IMR-90 (cell line): ENCODE results near the gene MEGF11. TPM values are rescaled to one million over a fixed set of nuclear protein-coding genes. Genes with fewer than 3 reads are reported as not detected.

Experiments
- ATAC-seq: fragments of 200-7000 bp; cut with Tn5 transposase; 2 replicates; pipeline ENCODE4 v1.9.1; 2020; ENCODE audit warnings: low read depth, mild to moderate bottlenecking, moderate library complexity
- BruUV-seq: library from RNA; stranded (reverse); fragments of 400-500 nt; replicated peaks from 2 replicates; lab custom pipeline; 2021; lab: Mats Ljungman, UMichigan
- CTCF ChIA-PET: fragments of 300-600 bp; formaldehyde crosslinking; extraction: SDS; loops from one replicate; lab custom pipeline; 2021; ENCODE audit warnings: antibody characterized with exemption; lab: Yijun Ruan, JAX
- POLR2A ChIA-PET: fragments of 300-600 bp; sonication (Branson Sonifier 250); formaldehyde crosslinking; loops from one replicate; lab custom pipeline; 2022; ENCODE audit warnings: antibody characterized with exemption; ENCODE audit not compliant: unreplicated experiment; lab: Charles Lee
- DNase-seq: peaks from one replicate; pipeline ENCODE4 v3.0.0; 2013
- H2AFZ ChIP-seq: replicated peaks from 2 replicates; pipeline ENCODE3; 2013; ENCODE audit warnings: low read length, mild to moderate bottlenecking; ENCODE audit not compliant: poor library complexity
- H2AK5ac ChIP-seq: 2 replicates; pipeline ENCODE4 v1.6.1; 2013; ENCODE audit warnings: low read depth, low read length, inconsistent platforms
- H2AK9ac ChIP-seq: replicated peaks from 2 replicates; pipeline ENCODE3; 2013; ENCODE audit warnings: mild to moderate bottlenecking, low read depth, low read length, moderate library complexity; ENCODE audit not compliant: poor library complexity
- H2BK120ac ChIP-seq: 2 replicates; pipeline ENCODE4 v1.6.1; 2013; ENCODE audit warnings: low read depth, low read length, inconsistent platforms
- H2BK15ac ChIP-seq: 3 replicates; pipeline ENCODE4 v1.6.1; 2013; ENCODE audit warnings: low read depth, low read length, inconsistent platforms
- H2BK20ac ChIP-seq: 2 replicates; pipeline ENCODE4 v1.6.1; 2013; ENCODE audit warnings: low read depth, mild to moderate bottlenecking, inconsistent platforms, low read length, moderate library complexity
- H2BK5ac ChIP-seq: 2 replicates; pipeline ENCODE4 v1.6.1; 2013; ENCODE audit warnings: mild to moderate bottlenecking, low read depth, low read length, inconsistent platforms; ENCODE audit not compliant: poor library complexity, severe bottlenecking
- H3K14ac ChIP-seq: replicated peaks from 2 replicates; pipeline ENCODE4 v1.6.1; 2013; ENCODE audit warnings: low read depth, low read length, inconsistent platforms
- H3K18ac ChIP-seq: 2 replicates; pipeline ENCODE4 v1.6.1; 2013; ENCODE audit warnings: low read depth, low read length, control low read depth
- H3K23ac ChIP-seq: 2 replicates; pipeline ENCODE4 v1.6.1; 2013; ENCODE audit warnings: low read depth, low read length, inconsistent platforms
- H3K27ac ChIP-seq: 2 replicates; pipeline ENCODE4 v1.5.1; 2013; ENCODE audit warnings: mild to moderate bottlenecking, control low read depth, low read length; ENCODE audit not compliant: insufficient read depth
- H3K27me3 ChIP-seq: 2 replicates; pipeline ENCODE4 v1.6.1; 2013; ENCODE audit warnings: low read length; ENCODE audit not compliant: control insufficient read depth, insufficient read depth
- H3K36me3 ChIP-seq: 2 replicates; pipeline ENCODE4 v1.6.1; 2013; ENCODE audit warnings: low read length, mixed read lengths; ENCODE audit not compliant: control insufficient read depth, insufficient read depth
- H3K4ac ChIP-seq: 2 replicates; pipeline ENCODE4 v1.6.1; 2013; ENCODE audit warnings: low read depth, low read length, inconsistent platforms
- H3K4me1 ChIP-seq: 2 replicates; pipeline ENCODE4 v1.6.1; 2013; ENCODE audit warnings: low read length, mixed read lengths; ENCODE audit not compliant: control insufficient read depth, insufficient read depth
- H3K4me2 ChIP-seq: 2 replicates; pipeline ENCODE4 v1.6.1; 2013; ENCODE audit warnings: low read depth, mild to moderate bottlenecking, control low read depth, low read length, moderate library complexity
- H3K4me3 ChIP-seq: 2 replicates; pipeline ENCODE4 v1.5.1; 2013; ENCODE audit warnings: low read depth, mild to moderate bottlenecking, control low read depth, low read length, moderate library complexity; ENCODE audit not compliant: insufficient read depth
- H3K56ac ChIP-seq: 2 replicates; pipeline ENCODE4 v1.6.1; 2013; ENCODE audit warnings: low read length, inconsistent platforms; ENCODE audit not compliant: insufficient read depth; ENCODE audit errors: extremely low read depth
- H3K79me1 ChIP-seq, 2 experiments: 2 replicates each; pipeline ENCODE4 v1.6.1; 2013; ENCODE audit warnings: low read length in 2 of 2, inconsistent platforms in 1 of 2, low read depth in 1 of 2
- H3K9ac ChIP-seq: 2 replicates; pipeline ENCODE4 v1.6.1; 2013; ENCODE audit warnings: low read depth, low read length, control low read depth
- H3K9me1 ChIP-seq: 2 replicates; pipeline ENCODE4 v1.6.1; 2013; ENCODE audit warnings: low read length, inconsistent platforms; ENCODE audit not compliant: insufficient read depth
- H3K9me3 ChIP-seq: 2 replicates; pipeline ENCODE4 v1.6.1; 2013; ENCODE audit warnings: low read length; ENCODE audit not compliant: control insufficient read depth, insufficient read depth
- H4K20me1 ChIP-seq: 2 replicates; pipeline ENCODE4 v1.6.1; 2013; ENCODE audit warnings: low read length, inconsistent platforms; ENCODE audit not compliant: insufficient read depth
- H4K5ac ChIP-seq: 2 replicates; pipeline ENCODE4 v1.6.1; 2013; ENCODE audit warnings: mild to moderate bottlenecking, low read depth, low read length, control low read depth
- H4K8ac ChIP-seq, 2 experiments: 2 replicates each; pipeline ENCODE4 v1.6.1; 2013; ENCODE audit warnings: low read depth in 2 of 2, low read length in 2 of 2, control low read depth in 1 of 2, inconsistent platforms in 1 of 2
- H4K91ac ChIP-seq: 2 replicates; pipeline ENCODE4 v1.6.1; 2013; ENCODE audit warnings: low read depth, low read length, inconsistent platforms; ENCODE audit not compliant: insufficient read depth
- BHLHE40 ChIP-seq: fragments of 150-350 bp; IDR thresholded peaks from 2 replicates; pipeline ENCODE4 v1.6.1; 2016; ENCODE audit warnings: mild to moderate bottlenecking, low read depth, low read length
- FOS ChIP-seq: fragments of 150-350 bp; IDR thresholded peaks from 2 replicates; pipeline ENCODE4 v1.6.1; 2016; ENCODE audit warnings: low read depth, low read length
- MAFK ChIP-seq: IDR thresholded peaks from 2 replicates; pipeline ENCODE4 v1.6.1; 2012; ENCODE audit warnings: low read depth, low read length, improper control_type of control experiment
- NFE2L2 ChIP-seq: fragments of 150-350 bp; IDR thresholded peaks from 2 replicates; pipeline ENCODE4 v1.6.1; 2016; ENCODE audit warnings: low read depth, mild to moderate bottlenecking, low read length
- RAD21 ChIP-seq: IDR thresholded peaks from 2 replicates; pipeline ENCODE4 v1.6.1; 2012; ENCODE audit warnings: low read length, improper control_type of control experiment
- RCOR1 ChIP-seq: IDR thresholded peaks from 2 replicates; pipeline ENCODE4 v1.6.1; 2012; ENCODE audit warnings: mild to moderate bottlenecking, low read length, improper control_type of control experiment; ENCODE audit not compliant: insufficient replicate concordance
- RFX5 ChIP-seq: IDR thresholded peaks from 2 replicates; pipeline ENCODE4 v1.8.0; 2012; ENCODE audit warnings: low read depth, mild to moderate bottlenecking, low read length, moderate library complexity
- SMC3 ChIP-seq: fragments of 150-350 bp; IDR thresholded peaks from 2 replicates; pipeline ENCODE4 v1.6.1; 2016; ENCODE audit warnings: low read depth, mild to moderate bottlenecking, antibody characterized with exemption, low read length, moderate library complexity
- WGBS, 2 experiments: methylation state at CpG; one replicate each; pipeline versions ENCODE4 v1.1.5 to v1.1.7; 2013; ENCODE audit warnings: missing lambda C conversion rate in 2 of 2; ENCODE audit not compliant: insufficient read length in 1 of 2; ENCODE audit errors: extremely low coverage in 2 of 2; 5-methylcytosine and 5-hydroxymethylcytosine counted together
- dilution Hi-C: fragments of 300-500 bp; cut with HindIII; formaldehyde crosslinking; loops from one replicate; pipeline ENCODE4 v1.14.3; 2018; ENCODE audit warnings: low sequenced_read_pairs; ENCODE audit not compliant: unreplicated experiment
- in situ Hi-C: fragments of 300-500 bp; cut with MboI; formaldehyde crosslinking; loops from 3 replicates; pipeline ENCODE4 v1.14.3; 2019; ENCODE audit warnings: low sequenced_read_pairs, inconsistent platforms, mixed read lengths
- intact Hi-C: fragments of 100-400 bp; cut with micrococcal nuclease; formaldehyde crosslinking; loops from 2 replicates; pipeline ENCODE4 v1.10.0; 2022
- polyA plus RNA-seq, 3 experiments: library from polyadenylated mRNA; depleted of rRNA; stranded (reverse); fragments of >200 nt; gene quantifications; 2 replicates each; pipeline ENCODE4 v1.2.3, GENCODE V29; 2012; ENCODE audit warnings: low replicate concordance in 1 of 3
- total RNA-seq: library from RNA; depleted of rRNA; stranded (reverse); fragments of >200 nt; gene quantifications from 2 replicates; pipeline ENCODE4 v1.2.3, GENCODE V29; 2012
- TF ChIP-seq, protein P1 (sequence below): conservative IDR thresholded peaks from 2 replicates; pipeline ENCODE4 v1.5.1; 2012; ENCODE audit warnings: mild to moderate bottlenecking, low read depth, low read length, improper control_type of control experiment
- TF ChIP-seq, protein P2 (sequence below): fragments of 150-350 bp; IDR thresholded peaks from 2 replicates; pipeline ENCODE4 v1.6.1; 2017; ENCODE audit warnings: mild to moderate bottlenecking, antibody characterized with exemption, low read length, low read depth

The MEGF11 gene
- total and polyA plus RNA-seq, 2 of the 4 experiments (the other 2 are of a cell fraction) = not detected

DNA sequence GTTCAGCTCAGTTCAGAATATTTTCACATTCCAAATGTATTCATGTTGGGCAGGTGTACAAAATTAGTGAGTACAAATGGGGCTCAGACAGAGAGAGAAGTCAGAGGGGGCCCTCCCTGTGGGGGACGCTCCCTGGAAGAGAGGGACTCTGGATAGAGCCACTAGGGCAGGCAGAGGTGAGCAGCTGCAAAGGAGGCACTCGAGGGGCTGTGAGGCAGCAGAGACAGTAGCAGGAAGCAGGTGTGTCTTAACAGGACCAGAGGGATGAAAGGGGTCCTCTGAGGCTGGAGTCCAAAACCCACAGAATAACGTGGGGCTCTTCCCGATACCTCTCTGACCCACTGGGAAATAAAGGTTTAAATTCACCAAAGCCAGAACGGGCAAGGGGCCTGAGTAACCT, 127.1 kb downstream of the MEGF11 start:
- CTCF ChIA-PET = no interaction called here
- 29% methylated on average over 1 of the region's 5 CpGs; no CpG with 5 or more reads in 1 of the 2 experiments for WGBS, 2 experiments

More for the DNA sequence above, 127.1 kb downstream of the MEGF11 start:
- Histone ChIP-seq H3K27me3 (peaks cover 81% of the 10 kb centered on the region), H4K5ac (no peak overlapping the region), H3K4me2 (no peak overlapping the region), H3K36me3 (no peaks in the 10 kb centered on the region), H3K4me1 (no peaks in the 10 kb centered on the region), H3K4ac (no peak overlapping the region), H3K9ac (no peak overlapping the region), H2AK5ac (no peak overlapping the region), H3K9me1 (no peaks in the 10 kb centered on the region), H2AK9ac (no peak overlapping the region), H2BK20ac (no peak overlapping the region), H4K91ac (no peak overlapping the region), H3K79me1 (no peaks in the 10 kb centered on the region), H3K14ac (no peak overlapping the region), H2BK120ac (no peak overlapping the region), H4K8ac (no peak overlapping the region), H2BK15ac (no peak overlapping the region), H3K27ac (no peak overlapping the region), H3K18ac (no peak overlapping the region), H3K4me3 (no peak overlapping the region), H2AFZ (no peak overlapping the region), H2BK5ac (no peak overlapping the region), H3K23ac (no peak overlapping the region), H3K56ac (no peak overlapping the region), H3K9me3 (no peaks in the 10 kb centered on the region), H4K20me1 (no peaks in the 10 kb centered on the region)
- POLR2A ChIA-PET = interaction anchor here (0.5 kb wide), 1 partner anchor 11 kb away, joined by 3 read pairs; no protein-coding TSS in a partner anchor
- intact Hi-C loops = no loop called here
- BruUV-seq = no TSS peak
- in situ Hi-C loops = no loop called here
- DNase-seq = no peak
- dilution Hi-C loops = no loop called here
- no peak for ATAC-seq
- no peak for TF ChIP-seq RAD21
- no peak for TF ChIP-seq NFE2L2
- no peak for TF ChIP-seq MAFK
- TF ChIP-seq, protein P1, sequence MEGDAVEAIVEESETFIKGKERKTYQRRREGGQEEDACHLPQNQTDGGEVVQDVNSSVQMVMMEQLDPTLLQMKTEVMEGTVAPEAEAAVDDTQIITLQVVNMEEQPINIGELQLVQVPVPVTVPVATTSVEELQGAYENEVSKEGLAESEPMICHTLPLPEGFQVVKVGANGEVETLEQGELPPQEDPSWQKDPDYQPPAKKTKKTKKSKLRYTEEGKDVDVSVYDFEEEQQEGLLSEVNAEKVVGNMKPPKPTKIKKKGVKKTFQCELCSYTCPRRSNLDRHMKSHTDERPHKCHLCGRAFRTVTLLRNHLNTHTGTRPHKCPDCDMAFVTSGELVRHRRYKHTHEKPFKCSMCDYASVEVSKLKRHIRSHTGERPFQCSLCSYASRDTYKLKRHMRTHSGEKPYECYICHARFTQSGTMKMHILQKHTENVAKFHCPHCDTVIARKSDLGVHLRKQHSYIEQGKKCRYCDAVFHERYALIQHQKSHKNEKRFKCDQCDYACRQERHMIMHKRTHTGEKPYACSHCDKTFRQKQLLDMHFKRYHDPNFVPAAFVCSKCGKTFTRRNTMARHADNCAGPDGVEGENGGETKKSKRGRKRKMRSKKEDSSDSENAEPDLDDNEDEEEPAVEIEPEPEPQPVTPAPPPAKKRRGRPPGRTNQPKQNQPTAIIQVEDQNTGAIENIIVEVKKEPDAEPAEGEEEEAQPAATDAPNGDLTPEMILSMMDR = no peak
- TF ChIP-seq FOS = no peak
- TF ChIP-seq RCOR1 = no peak
- TF ChIP-seq BHLHE40 = no peak
- TF ChIP-seq, protein P2, sequence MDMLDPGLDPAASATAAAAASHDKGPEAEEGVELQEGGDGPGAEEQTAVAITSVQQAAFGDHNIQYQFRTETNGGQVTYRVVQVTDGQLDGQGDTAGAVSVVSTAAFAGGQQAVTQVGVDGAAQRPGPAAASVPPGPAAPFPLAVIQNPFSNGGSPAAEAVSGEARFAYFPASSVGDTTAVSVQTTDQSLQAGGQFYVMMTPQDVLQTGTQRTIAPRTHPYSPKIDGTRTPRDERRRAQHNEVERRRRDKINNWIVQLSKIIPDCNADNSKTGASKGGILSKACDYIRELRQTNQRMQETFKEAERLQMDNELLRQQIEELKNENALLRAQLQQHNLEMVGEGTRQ = no peak
- no peak for TF ChIP-seq SMC3
- no peak for TF ChIP-seq RFX5
